Measurements from ENCODE around the gene KLF12.

Gene KLF12

DNA sequence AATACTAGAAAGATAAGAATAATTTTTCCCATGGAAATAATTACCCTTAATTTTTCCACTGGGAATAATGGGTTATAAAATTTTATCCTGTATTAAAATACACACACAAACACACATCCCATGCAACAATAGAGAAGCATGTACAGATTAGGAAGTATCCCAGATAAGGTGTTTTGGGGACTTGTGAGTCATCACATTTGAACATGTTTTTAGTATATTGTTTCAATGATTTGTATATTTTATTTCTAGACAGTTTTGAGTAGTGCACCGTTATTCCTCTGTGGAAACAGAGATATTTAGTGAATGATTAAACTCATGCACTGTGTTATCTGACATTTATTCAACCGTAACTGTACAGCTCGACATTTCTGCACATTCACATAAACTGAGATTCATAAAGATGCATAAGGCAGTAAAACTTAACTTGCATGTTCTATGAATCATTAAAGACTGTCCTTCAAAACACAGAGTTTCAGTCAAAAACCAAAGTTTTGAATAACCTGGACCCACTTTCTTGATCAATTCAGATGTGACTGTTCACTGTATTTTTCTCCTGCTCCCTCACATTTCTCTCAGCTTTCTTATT, 30.1 kb downstream of the KLF12 start:
- DNase-seq (ENCODE audit: low read depth) = no peak

DNA sequence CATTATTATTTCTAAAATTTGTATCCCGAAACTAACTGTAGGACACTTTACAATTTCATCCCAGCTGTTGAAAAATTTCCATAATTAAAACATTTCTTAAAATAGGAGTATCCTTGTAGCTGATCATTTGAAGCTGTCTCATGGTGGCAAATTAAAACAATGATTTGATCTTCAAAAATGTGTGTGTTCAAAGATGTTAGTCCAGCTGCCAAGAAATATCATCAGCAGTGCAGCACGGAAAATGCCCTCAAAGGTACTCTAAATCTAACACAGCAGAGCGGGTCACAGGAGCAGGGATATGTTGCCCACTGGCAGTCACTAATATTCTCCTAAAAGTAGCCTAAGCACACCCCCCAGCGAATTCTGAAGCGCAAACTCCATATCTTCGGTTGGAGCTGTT, 31.0 kb downstream of the KLF12 start:
- no peak for DNase-seq (ENCODE audit: low read depth)

DNA sequence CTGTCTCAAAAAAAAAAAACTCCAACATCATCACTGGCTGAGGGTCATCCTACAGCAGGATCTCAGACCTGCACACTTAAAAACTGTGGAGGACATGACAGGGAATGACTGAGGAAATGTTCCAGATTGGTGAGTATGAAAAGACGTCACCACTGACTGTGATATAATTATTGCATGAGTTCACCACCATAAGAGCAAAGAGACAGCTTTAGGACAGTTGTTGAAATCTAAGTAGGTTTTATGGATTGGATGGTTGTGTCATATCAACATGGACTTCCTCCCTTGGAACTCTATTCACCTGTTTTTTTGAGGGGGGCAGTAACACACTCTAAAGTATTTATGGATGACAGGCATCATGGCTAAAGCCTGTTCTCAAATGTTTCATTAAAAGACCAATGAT, 31.5 kb downstream of the KLF12 start:
- no peak for DNase-seq (ENCODE audit: low read depth)

DNA sequence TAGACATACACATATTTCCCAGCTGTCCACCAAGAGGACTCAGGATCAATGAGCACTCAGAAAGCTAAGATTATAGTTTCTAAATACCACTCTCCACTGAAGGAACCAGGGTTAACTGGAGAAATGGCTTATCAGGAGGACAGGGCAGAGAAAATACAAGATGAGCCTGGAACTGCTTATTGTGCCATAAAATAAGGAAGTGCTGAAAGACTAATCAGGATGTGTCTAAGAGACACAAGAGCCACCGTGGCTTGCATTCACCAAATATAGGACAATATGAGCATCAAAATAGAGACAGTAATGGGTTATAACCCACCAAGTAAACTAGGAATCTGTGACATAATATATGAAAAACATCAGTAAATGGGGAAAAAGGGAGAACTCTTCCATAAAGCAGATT, 32.8 kb downstream of the KLF12 start:
- no peak for DNase-seq (ENCODE audit: low read depth)

DNA sequence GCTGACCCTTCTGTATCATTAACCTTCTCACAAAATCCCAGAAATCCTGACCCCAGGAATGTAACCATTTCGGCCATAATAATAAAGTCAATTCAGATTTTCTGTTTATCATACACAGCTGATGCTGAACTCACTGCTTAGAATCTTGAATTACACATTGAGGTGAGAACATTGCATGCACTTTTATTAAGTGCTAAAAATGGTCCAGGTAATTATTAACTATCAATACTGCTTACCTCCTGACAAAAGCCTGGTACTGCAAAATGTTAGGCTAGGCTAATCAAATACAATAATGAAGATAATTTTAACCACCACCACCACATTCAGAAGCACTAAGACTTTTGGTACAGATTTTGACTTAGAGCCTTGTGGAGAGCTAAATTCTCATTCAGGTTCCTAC, 36.1 kb downstream of the KLF12 start:
- DNase-seq (ENCODE audit: low read depth) = no peak

DNA sequence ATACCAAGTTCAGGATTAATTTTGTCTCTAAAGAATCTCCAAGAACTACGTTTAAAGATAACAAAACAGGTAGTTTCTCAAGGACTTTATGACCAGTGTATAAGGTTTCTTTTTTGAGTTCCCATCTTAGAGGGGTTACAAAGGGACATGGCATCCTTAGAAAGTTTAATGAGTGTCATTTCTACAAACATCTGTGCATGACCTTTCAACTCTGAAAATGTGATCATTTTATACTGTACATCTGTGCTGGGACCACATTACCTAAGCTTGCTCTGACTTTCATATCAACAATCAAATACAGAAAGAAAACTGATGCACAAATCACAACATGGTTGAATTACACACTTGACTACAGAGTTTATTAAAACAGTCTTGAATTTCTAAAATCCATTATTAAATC, 37.1 kb downstream of the KLF12 start:
- DNase-seq (ENCODE audit: low read depth) = no peak

DNA sequence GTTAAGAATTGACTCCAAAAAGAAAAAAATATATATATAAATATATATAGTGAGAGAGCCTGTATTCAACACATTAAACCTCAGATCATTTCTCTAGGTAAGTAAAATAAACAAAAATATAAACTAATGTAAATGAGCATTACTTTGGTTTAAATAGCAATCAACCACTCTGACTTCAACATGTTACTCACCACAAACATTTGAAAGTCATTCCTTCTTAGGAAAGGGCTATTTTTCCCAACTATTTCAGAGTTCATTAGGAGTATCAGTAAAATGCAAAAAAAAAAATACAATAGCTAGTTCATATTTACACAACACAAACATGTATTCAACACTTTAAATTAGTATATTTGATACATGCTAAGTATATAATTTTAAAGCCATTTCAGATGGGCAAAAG, 40.5 kb downstream of the KLF12 start:
- no peak for DNase-seq (ENCODE audit: low read depth)

DNA sequence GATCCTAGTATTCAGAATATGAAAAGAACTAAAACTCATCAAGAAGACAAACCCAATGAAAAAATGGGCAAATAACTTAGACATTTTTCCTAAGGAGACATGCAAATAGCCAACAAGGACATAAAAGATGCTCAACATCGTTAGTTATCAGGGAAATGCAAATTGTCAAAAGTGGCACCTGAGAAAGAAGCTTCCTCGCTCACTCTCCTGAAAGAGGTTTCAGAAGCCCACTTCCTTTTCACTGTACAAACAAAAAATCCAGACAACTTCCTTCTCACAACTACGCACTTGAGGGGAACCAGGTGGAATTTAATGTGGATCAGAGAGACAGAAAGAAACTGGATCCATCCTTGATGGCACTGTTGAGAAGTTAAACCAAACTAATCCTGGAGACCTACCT, 41.5 kb downstream of the KLF12 start:
- no peak for DNase-seq (ENCODE audit: low read depth)

DNA sequence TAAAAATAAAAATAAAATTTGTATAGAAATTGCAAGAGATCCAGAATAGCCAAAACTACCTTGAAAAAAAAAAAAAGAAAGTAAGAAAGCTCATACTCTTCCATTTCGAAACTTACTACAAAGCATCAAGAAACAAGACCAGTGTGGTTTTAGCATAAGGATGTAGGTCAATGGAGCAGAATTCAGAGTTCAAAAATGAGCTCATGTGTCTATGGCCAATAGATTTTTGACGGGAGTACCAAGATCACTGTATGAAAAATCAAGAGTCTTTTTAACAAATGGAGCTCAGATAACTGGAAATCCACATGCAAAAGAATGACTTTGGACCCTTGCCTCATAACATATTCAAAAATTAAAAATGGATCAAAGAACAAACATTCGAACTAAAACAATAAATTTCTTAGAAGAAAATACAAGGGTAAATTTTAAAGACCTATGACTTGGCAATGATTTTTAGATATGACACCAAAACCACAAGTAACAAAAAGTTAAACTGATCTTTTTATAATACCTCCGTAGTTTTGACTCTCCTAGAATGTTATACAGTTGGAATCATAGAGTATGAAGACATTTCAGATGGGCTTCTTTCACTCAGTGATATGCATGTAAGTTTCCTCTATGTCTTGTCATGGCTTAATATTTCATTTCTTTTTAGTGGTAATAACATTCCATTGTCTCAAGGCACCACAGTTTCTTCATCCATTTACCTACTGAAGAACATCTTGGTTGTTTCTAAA, 43.2 kb downstream of the KLF12 start:
- no peak for DNase-seq (ENCODE audit: low read depth)

DNA sequence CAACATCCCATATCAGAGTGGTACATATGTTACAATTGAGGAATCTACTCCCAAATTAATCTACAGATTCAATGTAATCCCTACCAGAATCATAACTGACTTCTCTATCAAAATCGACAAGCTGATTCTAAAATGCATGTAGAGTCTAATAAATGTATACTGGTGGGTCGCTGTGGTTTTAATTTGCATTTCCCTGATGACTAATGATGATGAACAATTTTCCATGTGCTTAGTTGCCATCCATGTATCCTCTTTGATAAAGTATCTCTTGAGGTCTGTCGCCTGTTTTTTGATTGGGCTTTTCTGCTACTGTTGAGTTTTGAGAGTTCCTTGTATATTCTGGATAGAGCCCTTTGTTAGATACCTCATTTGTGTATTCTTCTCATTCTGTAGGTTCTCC, 43.8 kb downstream of the KLF12 start:
- no peak for DNase-seq (ENCODE audit: low read depth)

DNA sequence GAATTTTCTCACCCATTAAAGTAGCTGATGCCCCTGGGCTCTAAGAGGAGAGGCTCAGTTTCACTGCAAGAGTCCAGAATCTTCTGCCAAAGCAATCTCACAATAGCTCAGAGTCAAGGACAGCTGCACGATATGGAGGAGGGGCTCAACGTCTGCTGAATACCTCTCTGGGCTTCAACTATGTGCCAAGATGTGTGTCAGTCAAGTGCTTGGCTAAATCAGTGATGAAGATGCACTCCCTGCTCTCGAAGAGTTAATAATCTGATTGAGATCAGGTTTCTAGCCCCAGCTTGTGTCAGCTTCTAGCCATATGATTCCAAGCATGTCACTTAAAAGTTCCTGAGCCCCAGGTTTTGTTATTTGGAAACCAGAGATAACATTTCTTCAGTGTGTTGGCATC, 46.8 kb downstream of the KLF12 start:
- no peak for DNase-seq (ENCODE audit: low read depth)
